ENCODE data around the gene MAP3K13. TPM values are rescaled to one million over a fixed set of nuclear protein-coding genes. Genes with fewer than 3 reads are reported as not detected.
A peak's percentile ranks its signal among the peaks of the same experiment; 100 is the strongest.

MAP3K13 gene
- total RNA-seq, 6 experiments from 2014 or later = 20.9 to 28.4 (median 25.1) TPM

- Mint-ChIP-seq H3K36me3 (ENCODE audit: low read depth) (no peaks in the 10 kb centered on the region), H3K27ac (peak overlapping the region; percentile 8; the same call in 1 of the 2 replicates), H3K4me1 (ENCODE audit: low read depth) (peaks cover 10% of the 10 kb centered on the region), H3K9me3 (no peaks in the 10 kb centered on the region), H3K4me3 (no peak overlapping the region; the same call in 1 of the 2 replicates), H3K27me3 (ENCODE audit: insufficient read depth) (peaks cover 8% of the 10 kb centered on the region)
- TF ChIP-seq CTCF (IDR thresholded peaks at IDR 0.05) = no peak
- DNase-seq = peak; percentile 62
Measured at GRCh38 chr3:185537369-185537970, 174.5 kb downstream of the MAP3K13 start.

Other genes with a start within 250 kb of the MAP3K13 start
- under 1 TPM; 0.02 to 0.14 (median 0.09) TPM for gene C3orf70, start 210.1 kb upstream of the MAP3K13 start, total RNA-seq (2021; fragmentation: NEBNext Ultra II Directional; extraction: Animal tissue kit (Norgen Biotek cat#: 25700))
- gene EHHADH, start 109.1 kb upstream of the MAP3K13 start, total RNA-seq (2021; fragmentation: NEBNext Ultra II Directional; extraction: Animal tissue kit (Norgen Biotek cat#: 25700)) = 1 to 10 TPM; 4.2 to 7.4 (median 6.4) TPM
- gene TMEM41A, start 135.9 kb downstream of the MAP3K13 start, total RNA-seq (2021; fragmentation: NEBNext Ultra II Directional; extraction: Animal tissue kit (Norgen Biotek cat#: 25700)) = 10 to 100 TPM; 13.2 to 16.7 (median 15.1) TPM
- 1 to 10 TPM in 1 of 6 experiments, under 1 TPM in 5; 0.10 to 1.6 (median 0.26) TPM for gene LIPH, start 189.5 kb downstream of the MAP3K13 start, total RNA-seq (2021; fragmentation: NEBNext Ultra II Directional; extraction: Animal tissue kit (Norgen Biotek cat#: 25700))
- 10 to 100 TPM; 38.6 to 47.0 (median 42.7) TPM for gene SENP2, start 223.2 kb downstream of the MAP3K13 start, total RNA-seq (2021; fragmentation: NEBNext Ultra II Directional; extraction: Animal tissue kit (Norgen Biotek cat#: 25700))